Immature natural killer cell (primary cell): ENCODE results near the gene KAZN. TPM values are rescaled to one million over a fixed set of nuclear protein-coding genes. Genes with fewer than 3 reads are reported as not detected.

Source experiments
- DNase-seq, 3 donors: peaks; one replicate each; pipeline ENCODE4 v3.0.0; 2022; ENCODE audit warnings: mixed read lengths in 1 of 3
- H3K27ac Mint-ChIP-seq, 6 donors: one replicate each; pipeline ENCODE4 v1.8.0; 2020; ENCODE audit warnings: mixed read lengths in 6 of 6, mild to moderate bottlenecking in 5 of 6, inconsistent platforms in 4 of 6, moderate library complexity in 3 of 6
- H3K27me3 Mint-ChIP-seq, 3 donors: one replicate each; pipeline ENCODE4 v1.8.0; 2020 to 2021; ENCODE audit warnings: low read depth in 3 of 3, mild to moderate bottlenecking in 3 of 3, mixed read lengths in 3 of 3, moderate library complexity in 3 of 3, inconsistent platforms in 1 of 3
- H3K36me3 Mint-ChIP-seq, 3 donors: one replicate each; pipeline ENCODE4 v1.8.0; 2020; ENCODE audit warnings: mixed read lengths in 3 of 3, inconsistent platforms in 2 of 3, mild to moderate bottlenecking in 2 of 3
- H3K4me1 Mint-ChIP-seq, 2 donors: one replicate each; pipeline ENCODE4 v1.8.0; 2020; ENCODE audit warnings: inconsistent platforms in 2 of 2, mild to moderate bottlenecking in 2 of 2, mixed read lengths in 2 of 2, moderate library complexity in 1 of 2
- H3K4me3 Mint-ChIP-seq, 5 donors: one replicate each; pipeline ENCODE4 v1.8.0; 2020; ENCODE audit warnings: mild to moderate bottlenecking in 5 of 5, mixed read lengths in 5 of 5, inconsistent platforms in 3 of 5, moderate library complexity in 3 of 5
- H3K9me3 Mint-ChIP-seq, 6 donors: one replicate each; pipeline ENCODE4 v1.8.0; 2020; ENCODE audit warnings: mild to moderate bottlenecking in 6 of 6, mixed read lengths in 6 of 6, inconsistent platforms in 4 of 6, moderate library complexity in 3 of 6
- polyA plus RNA-seq, 3 donors: library from polyadenylated mRNA; unstranded; fragments of 300-500 nt; fragmentation: Illumina TruSeq; gene quantifications; one replicate each; pipeline ENCODE4 v1.2.3, GENCODE V29; 2021

Gene KAZN
- polyA plus RNA-seq, 3 donors from 2014 or later = 0.24 TPM; not detected in 2

- Mint-ChIP-seq H3K4me1 (peaks cover 4 to 7% of the 10 kb centered on the region in 2 donors), H3K27ac (no peak overlapping the region), H3K36me3 (no peaks in the 10 kb centered on the region), H3K9me3 (no peaks in the 10 kb centered on the region), H3K27me3 (peaks cover 0 to 3% (median 1%) of the 10 kb centered on the region in 3 donors), H3K4me3 (no peak overlapping the region)
- no peak for DNase-seq
Measured at GRCh38 chr1:14782741-14783591, 184.5 kb downstream of the KAZN start.

- no peak overlapping the region for H3K27ac Mint-ChIP-seq
- no peaks in the 10 kb centered on the region for H3K36me3 Mint-ChIP-seq
- H3K4me1 Mint-ChIP-seq = peaks cover 0 to 1% of the 10 kb centered on the region in 2 donors
- no peak overlapping the region for H3K4me3 Mint-ChIP-seq
- peaks cover 0 to 3% (median 1%) of the 10 kb centered on the region in 3 donors for H3K27me3 Mint-ChIP-seq
- no peak for DNase-seq
- H3K9me3 Mint-ChIP-seq = no peaks in the 10 kb centered on the region
Measured at GRCh38 chr1:14783592-14783886, 185.1 kb downstream of the KAZN start.

GRCh38 chr1:14784790-14785773 is 186.6 kb downstream of the KAZN start:
- Mint-ChIP-seq H3K9me3 (no peaks in the 10 kb centered on the region), H3K27me3 (peaks cover 0 to 3% (median 1%) of the 10 kb centered on the region in 3 donors), H3K4me3 (no peak overlapping the region), H3K4me1 (no peaks in the 10 kb centered on the region), H3K36me3 (no peaks in the 10 kb centered on the region), H3K27ac (no peak overlapping the region)
- no peak for DNase-seq

- no peak overlapping the region for H3K27ac Mint-ChIP-seq
- H3K36me3 Mint-ChIP-seq = no peaks in the 10 kb centered on the region
- H3K4me1 Mint-ChIP-seq = no peaks in the 10 kb centered on the region
- DNase-seq = no peak
- H3K9me3 Mint-ChIP-seq = no peaks in the 10 kb centered on the region
- H3K27me3 Mint-ChIP-seq = peaks cover 0 to 3% (median 1%) of the 10 kb centered on the region in 3 donors
- no peak overlapping the region for H3K4me3 Mint-ChIP-seq
Measured at GRCh38 chr1:14786109-14786675, 187.7 kb downstream of the KAZN start.

GRCh38 chr1:14786681-14787080 is 188.2 kb downstream of the KAZN start:
- no peak overlapping the region for H3K4me3 Mint-ChIP-seq
- no peaks in the 10 kb centered on the region for H3K36me3 Mint-ChIP-seq
- no peaks in the 10 kb centered on the region for H3K4me1 Mint-ChIP-seq
- H3K9me3 Mint-ChIP-seq = no peaks in the 10 kb centered on the region
- H3K27ac Mint-ChIP-seq = no peak overlapping the region
- peaks cover 0 to 3% (median 1%) of the 10 kb centered on the region in 3 donors for H3K27me3 Mint-ChIP-seq
- no peak for DNase-seq

- Mint-ChIP-seq H3K27me3 (peaks cover 0 to 3% (median 1%) of the 10 kb centered on the region in 3 donors), H3K27ac (no peak overlapping the region), H3K4me1 (no peaks in the 10 kb centered on the region), H3K9me3 (no peaks in the 10 kb centered on the region), H3K36me3 (no peaks in the 10 kb centered on the region), H3K4me3 (no peak overlapping the region)
- DNase-seq = no peak
Measured at GRCh38 chr1:14787604-14788003, 189.1 kb downstream of the KAZN start.

GRCh38 chr1:14788080-14788479 is 189.6 kb downstream of the KAZN start:
- peaks cover 0 to 3% (median 1%) of the 10 kb centered on the region in 3 donors for H3K27me3 Mint-ChIP-seq
- H3K9me3 Mint-ChIP-seq = no peaks in the 10 kb centered on the region
- H3K4me1 Mint-ChIP-seq = no peaks in the 10 kb centered on the region
- no peak for DNase-seq
- H3K27ac Mint-ChIP-seq = no peak overlapping the region
- no peaks in the 10 kb centered on the region for H3K36me3 Mint-ChIP-seq
- H3K4me3 Mint-ChIP-seq = no peak overlapping the region

GRCh38 chr1:14790982-14791381 is 192.5 kb downstream of the KAZN start:
- H3K27me3 Mint-ChIP-seq = peaks cover 0 to 3% (median 0%) of the 10 kb centered on the region in 3 donors
- H3K4me3 Mint-ChIP-seq = no peak overlapping the region
- H3K36me3 Mint-ChIP-seq = no peaks in the 10 kb centered on the region
- no peak for DNase-seq
- no peak overlapping the region for H3K27ac Mint-ChIP-seq
- H3K4me1 Mint-ChIP-seq = no peaks in the 10 kb centered on the region
- no peaks in the 10 kb centered on the region for H3K9me3 Mint-ChIP-seq

GRCh38 chr1:14791654-14792053 is 193.2 kb downstream of the KAZN start:
- peaks cover 0 to 3% (median 0%) of the 10 kb centered on the region in 3 donors for H3K27me3 Mint-ChIP-seq

GRCh38 chr1:14794136-14794768 is 195.8 kb downstream of the KAZN start:
- no peak for DNase-seq
- Mint-ChIP-seq H3K9me3 (no peaks in the 10 kb centered on the region), H3K4me3 (no peak overlapping the region), H3K36me3 (no peaks in the 10 kb centered on the region), H3K27me3 (peaks cover 0 to 5% (median 0%) of the 10 kb centered on the region in 3 donors), H3K27ac (no peak overlapping the region), H3K4me1 (no peaks in the 10 kb centered on the region)

More at GRCh38 chr1:14791654-14792053, 193.2 kb downstream of the KAZN start:
- H3K27ac Mint-ChIP-seq = no peak overlapping the region
- no peak overlapping the region for H3K4me3 Mint-ChIP-seq
- no peaks in the 10 kb centered on the region for H3K36me3 Mint-ChIP-seq
- no peaks in the 10 kb centered on the region for H3K9me3 Mint-ChIP-seq
- no peak for DNase-seq
- no peaks in the 10 kb centered on the region for H3K4me1 Mint-ChIP-seq

- no peak overlapping the region for H3K4me3 Mint-ChIP-seq
- H3K36me3 Mint-ChIP-seq = no peaks in the 10 kb centered on the region
- H3K4me1 Mint-ChIP-seq = no peaks in the 10 kb centered on the region
- H3K27me3 Mint-ChIP-seq = peaks cover 0 to 5% (median 0%) of the 10 kb centered on the region in 3 donors
- no peak for DNase-seq
- H3K9me3 Mint-ChIP-seq = peaks cover 0 to 1% (median 0%) of the 10 kb centered on the region in 6 donors
- no peak overlapping the region for H3K27ac Mint-ChIP-seq
Measured at GRCh38 chr1:14794906-14795305, 196.4 kb downstream of the KAZN start.

- peaks cover 0 to 5% (median 0%) of the 10 kb centered on the region in 3 donors for H3K27me3 Mint-ChIP-seq
- H3K4me3 Mint-ChIP-seq = no peak overlapping the region
- peaks cover 0 to 1% (median 0%) of the 10 kb centered on the region in 6 donors for H3K9me3 Mint-ChIP-seq
- peak overlapping the region in 1 of 6 donors; percentile 51 for H3K27ac Mint-ChIP-seq
- H3K36me3 Mint-ChIP-seq = no peaks in the 10 kb centered on the region
- H3K4me1 Mint-ChIP-seq = no peaks in the 10 kb centered on the region
- DNase-seq = no peak
Measured at GRCh38 chr1:14795589-14795988, 197.1 kb downstream of the KAZN start.

- Mint-ChIP-seq H3K27ac (no peak overlapping the region), H3K9me3 (peaks cover 0 to 1% (median 0%) of the 10 kb centered on the region in 6 donors), H3K36me3 (no peaks in the 10 kb centered on the region), H3K4me3 (no peak overlapping the region), H3K27me3 (peaks cover 1 to 4% (median 2%) of the 10 kb centered on the region in 3 donors), H3K4me1 (no peaks in the 10 kb centered on the region)
- DNase-seq = no peak
Measured at GRCh38 chr1:14800014-14800413, 201.5 kb downstream of the KAZN start.
